ENCODE data around the gene FLT3LG.

DNA sequence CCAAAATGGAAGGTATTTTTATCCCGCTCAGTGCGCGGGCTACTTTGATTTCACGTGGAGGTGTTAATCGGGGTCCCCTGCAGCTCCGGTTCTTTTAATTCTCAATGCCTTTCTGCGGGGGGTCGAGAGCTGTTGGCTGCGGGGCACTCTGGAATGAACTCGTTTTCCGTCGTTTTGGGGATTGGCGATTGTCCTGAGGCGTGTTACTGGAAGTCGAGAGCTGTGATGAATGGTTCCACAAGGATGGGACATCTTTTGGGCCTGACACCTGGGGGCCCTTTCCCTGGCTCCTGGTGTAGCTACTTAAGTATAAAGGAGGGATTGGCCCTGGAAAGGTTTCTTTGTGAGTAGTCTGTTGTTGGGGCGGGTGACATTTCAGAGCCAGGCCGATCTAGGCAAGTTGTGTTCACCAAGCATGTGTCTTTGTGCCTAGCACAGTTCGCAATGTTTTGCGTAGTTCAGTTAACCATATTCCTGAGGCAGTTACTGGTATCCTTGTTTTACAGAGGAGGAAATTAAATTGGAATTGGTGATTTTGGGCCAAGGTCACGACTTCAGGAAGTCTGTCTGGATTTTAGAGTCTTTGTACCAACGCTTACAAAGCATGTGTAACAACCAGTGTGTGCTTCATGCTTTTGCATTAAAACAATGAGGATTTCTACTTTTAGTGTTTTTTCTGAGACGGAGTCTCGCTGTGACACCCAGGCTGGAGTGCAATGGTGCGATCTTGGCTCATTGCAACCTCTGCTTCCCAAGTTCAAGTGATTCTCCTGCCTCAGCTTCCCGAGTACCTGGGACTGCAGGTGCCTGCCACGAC, 14.2 kb downstream of the FLT3LG start:
- TF ChIP-seq, protein P1, sequence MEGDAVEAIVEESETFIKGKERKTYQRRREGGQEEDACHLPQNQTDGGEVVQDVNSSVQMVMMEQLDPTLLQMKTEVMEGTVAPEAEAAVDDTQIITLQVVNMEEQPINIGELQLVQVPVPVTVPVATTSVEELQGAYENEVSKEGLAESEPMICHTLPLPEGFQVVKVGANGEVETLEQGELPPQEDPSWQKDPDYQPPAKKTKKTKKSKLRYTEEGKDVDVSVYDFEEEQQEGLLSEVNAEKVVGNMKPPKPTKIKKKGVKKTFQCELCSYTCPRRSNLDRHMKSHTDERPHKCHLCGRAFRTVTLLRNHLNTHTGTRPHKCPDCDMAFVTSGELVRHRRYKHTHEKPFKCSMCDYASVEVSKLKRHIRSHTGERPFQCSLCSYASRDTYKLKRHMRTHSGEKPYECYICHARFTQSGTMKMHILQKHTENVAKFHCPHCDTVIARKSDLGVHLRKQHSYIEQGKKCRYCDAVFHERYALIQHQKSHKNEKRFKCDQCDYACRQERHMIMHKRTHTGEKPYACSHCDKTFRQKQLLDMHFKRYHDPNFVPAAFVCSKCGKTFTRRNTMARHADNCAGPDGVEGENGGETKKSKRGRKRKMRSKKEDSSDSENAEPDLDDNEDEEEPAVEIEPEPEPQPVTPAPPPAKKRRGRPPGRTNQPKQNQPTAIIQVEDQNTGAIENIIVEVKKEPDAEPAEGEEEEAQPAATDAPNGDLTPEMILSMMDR (IDR thresholded peaks at IDR 0.05): no peak
- no peak for TF ChIP-seq POLR2A (IDR thresholded peaks at IDR 0.05)
